Breast epithelium (tissue), 3 donors: ENCODE data around the gene FAM20C.

Experiments used
- CTCF ChIP-seq, 3 donors: fragments of 450-650 bp; IDR thresholded peaks; one replicate each; pipeline ENCODE4 v1.5.1; 2016 to 2017; ENCODE audit warnings: antibody characterized with exemption in 3 of 3, mild to moderate bottlenecking in 3 of 3, moderate library complexity in 3 of 3
- POLR2A ChIP-seq: fragments of 450-650 bp; IDR thresholded peaks from one replicate; pipeline ENCODE4 v1.6.1; 2016; ENCODE audit warnings: antibody characterized with exemption, mild to moderate bottlenecking, moderate library complexity
- POLR2AphosphoS5 ChIP-seq, 3 donors: sonication (generic); formaldehyde crosslinking; IDR thresholded peaks; one replicate each; pipeline ENCODE4 v1.6.1; 2017; ENCODE audit warnings: antibody characterized with exemption in 3 of 3

- TF ChIP-seq CTCF (IDR thresholded peaks at IDR 0.05) (no peak), POLR2AphosphoS5 (IDR thresholded peaks at IDR 0.05) (no peak), POLR2A (no peak)
Measured at GRCh38 chr7:278081-278480, 85.7 kb downstream of the FAM20C start.
